ENCODE measurements around the gene PACS2.
"Not testable (repeated sequence)": the region's sequence is repeated elsewhere in the genome, so short reads cannot be mapped to it uniquely, and the experiment has no call there.

The PACS2 gene

DNA sequence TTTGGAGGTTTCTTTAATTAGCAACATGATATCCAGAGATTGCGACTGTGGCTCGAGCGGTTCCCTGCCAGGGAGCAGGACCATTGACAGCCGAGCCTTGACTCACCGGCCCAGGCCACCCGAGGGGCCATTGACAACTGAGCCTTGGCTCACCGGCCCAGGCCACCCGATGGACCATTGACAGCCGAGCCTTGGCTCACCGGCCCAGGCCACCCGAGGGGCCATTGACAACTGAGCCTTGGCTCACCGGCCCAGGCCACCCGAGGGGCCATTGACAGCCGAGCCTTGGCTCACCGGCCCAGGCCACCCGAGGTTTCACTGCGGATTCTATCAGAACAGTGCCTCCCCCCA is 13.1 kb downstream of the PACS2 start:
- Mint-ChIP-seq H3K4me1 (peaks cover 25 to 34% of the 10 kb centered on the region in 2 donors), H3K36me3 (peaks cover 9 to 11% of the 10 kb centered on the region in 2 donors)
- not testable (repeated sequence) for H3K27ac Mint-ChIP-seq; H3K27me3 Mint-ChIP-seq; ATAC-seq (replicated peaks); H3K9me3 Mint-ChIP-seq; H3K4me3 Mint-ChIP-seq; DNase-seq

DNA sequence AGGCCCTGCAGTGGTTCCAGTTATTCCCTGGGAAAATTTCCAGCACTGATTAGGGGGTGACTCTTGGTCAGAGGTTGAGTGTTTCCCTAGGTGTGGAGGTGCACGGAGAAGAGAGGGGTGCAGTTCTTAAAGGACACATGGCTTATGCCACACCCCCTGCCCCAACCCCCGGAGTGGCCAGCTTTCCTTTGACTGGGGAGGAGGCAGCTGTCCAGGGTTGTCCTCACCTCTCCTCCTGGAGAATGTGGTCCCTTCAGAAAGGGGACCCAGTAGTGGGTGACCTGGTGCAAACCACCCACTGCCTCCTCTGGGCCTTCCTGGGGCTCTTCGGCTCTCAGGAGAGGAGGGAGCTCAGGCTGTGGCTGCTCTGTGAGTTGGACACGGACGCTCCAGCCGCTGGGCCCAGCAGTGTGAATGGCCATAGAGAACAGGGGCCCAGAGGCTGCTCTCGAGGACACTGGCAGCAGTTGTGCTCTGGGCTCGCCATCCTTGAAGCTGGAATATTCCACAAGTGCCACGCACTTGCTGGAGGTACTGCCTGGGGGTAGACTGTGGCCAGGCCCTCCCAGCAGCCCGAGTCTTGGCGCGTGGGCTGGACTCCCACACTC is 13.6 kb downstream of the PACS2 start:
- no peak overlapping the region for H3K27ac Mint-ChIP-seq
- no peak for ATAC-seq (replicated peaks)
- H3K9me3 Mint-ChIP-seq, result no peaks in the 10 kb centered on the region
- no peaks in the 10 kb centered on the region for H3K27me3 Mint-ChIP-seq
- peaks cover 7 to 9% of the 10 kb centered on the region in 2 donors for H3K36me3 Mint-ChIP-seq
- peaks cover 28 to 39% of the 10 kb centered on the region in 2 donors for H3K4me1 Mint-ChIP-seq
- DNase-seq, result no peak
- no peak overlapping the region for H3K4me3 Mint-ChIP-seq

- peaks cover 5% of the 10 kb centered on the region in 2 donors for H3K36me3 Mint-ChIP-seq
- DNase-seq (no peak), ATAC-seq (replicated peaks) (no peak)
- peak overlapping the region; percentile 60 for H3K27ac Mint-ChIP-seq
- H3K4me3 Mint-ChIP-seq, result no peak overlapping the region
- peaks cover 24 to 39% of the 10 kb centered on the region in 2 donors for H3K4me1 Mint-ChIP-seq
- H3K27me3 Mint-ChIP-seq, result no peaks in the 10 kb centered on the region
- H3K9me3 Mint-ChIP-seq, result no peaks in the 10 kb centered on the region
Measured at GRCh38 chr14:105328678-105329390, 14.3 kb downstream of the PACS2 start.

DNA sequence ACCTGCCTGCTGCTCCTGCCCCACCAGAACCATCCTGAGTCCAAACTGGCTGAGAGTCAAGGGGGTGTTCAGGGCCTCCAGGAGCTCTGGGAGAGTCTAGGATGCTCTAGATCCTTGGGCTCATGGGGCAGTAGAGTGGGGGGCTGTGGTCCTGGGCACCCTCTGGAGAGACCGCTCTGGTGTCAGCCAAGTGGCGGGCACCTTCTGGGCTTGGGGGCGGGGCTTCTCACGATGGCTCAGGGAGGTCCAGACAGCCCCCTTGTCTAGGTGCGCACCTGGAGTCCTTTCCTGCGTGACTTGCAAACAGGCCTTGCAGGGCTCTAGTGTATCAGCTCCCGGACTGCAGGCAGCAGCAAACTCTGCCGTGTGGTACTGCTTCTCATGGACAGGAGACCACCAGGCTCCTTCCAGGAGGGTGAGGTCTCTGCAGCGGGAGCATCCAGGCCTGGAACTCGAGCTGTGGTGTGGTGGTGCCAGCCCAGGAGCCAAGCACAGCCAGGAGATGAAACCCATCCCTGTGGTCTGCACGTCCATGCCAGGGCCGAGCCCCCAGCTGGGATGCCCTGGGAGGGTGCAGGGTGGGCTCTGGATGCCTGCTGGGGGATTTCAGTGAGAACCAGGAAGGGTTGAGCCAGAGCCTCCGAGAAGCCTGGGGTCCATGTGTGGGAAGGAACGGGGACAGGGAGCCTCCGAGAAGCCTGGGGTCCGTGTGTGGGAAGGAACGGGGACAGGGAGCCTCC is 15.0 kb downstream of the PACS2 start:
- Mint-ChIP-seq H3K4me3 (no peak overlapping the region), H3K27me3 (no peaks in the 10 kb centered on the region), H3K9me3 (no peaks in the 10 kb centered on the region), H3K4me1 (peaks cover 26 to 39% of the 10 kb centered on the region in 2 donors), H3K27ac (peak overlapping the region; percentile 60), H3K36me3 (peaks cover 3 to 5% of the 10 kb centered on the region in 2 donors)
- no peak for ATAC-seq (replicated peaks)
- no peak for DNase-seq

DNA sequence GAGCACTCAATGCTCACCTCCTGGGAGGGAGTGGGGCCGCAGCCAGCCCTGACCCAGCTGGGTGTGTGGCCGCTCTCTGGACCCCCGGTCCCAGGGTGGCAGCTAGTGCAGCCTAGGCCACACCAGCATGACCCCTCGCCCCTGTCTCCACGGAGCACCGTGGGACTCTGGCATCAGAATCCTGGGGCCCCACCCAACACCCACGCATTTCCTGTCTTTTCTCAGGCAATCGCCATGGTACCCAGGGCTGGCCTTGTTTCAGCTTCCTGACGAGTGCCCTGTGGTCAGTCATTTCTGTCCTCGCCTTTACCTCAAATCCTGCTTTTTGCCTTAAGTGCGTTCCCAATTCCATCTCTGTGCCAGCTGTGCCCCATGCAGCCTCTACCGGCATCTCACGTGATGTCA is 15.9 kb downstream of the PACS2 start:
- Mint-ChIP-seq H3K4me1 (peaks cover 26 to 39% of the 10 kb centered on the region in 2 donors), H3K27me3 (no peaks in the 10 kb centered on the region), H3K36me3 (peaks cover 3 to 5% of the 10 kb centered on the region in 2 donors), H3K9me3 (no peaks in the 10 kb centered on the region), H3K27ac (no peak overlapping the region), H3K4me3 (no peak overlapping the region)
- ATAC-seq (replicated peaks) (no peak), DNase-seq (no peak)

DNA sequence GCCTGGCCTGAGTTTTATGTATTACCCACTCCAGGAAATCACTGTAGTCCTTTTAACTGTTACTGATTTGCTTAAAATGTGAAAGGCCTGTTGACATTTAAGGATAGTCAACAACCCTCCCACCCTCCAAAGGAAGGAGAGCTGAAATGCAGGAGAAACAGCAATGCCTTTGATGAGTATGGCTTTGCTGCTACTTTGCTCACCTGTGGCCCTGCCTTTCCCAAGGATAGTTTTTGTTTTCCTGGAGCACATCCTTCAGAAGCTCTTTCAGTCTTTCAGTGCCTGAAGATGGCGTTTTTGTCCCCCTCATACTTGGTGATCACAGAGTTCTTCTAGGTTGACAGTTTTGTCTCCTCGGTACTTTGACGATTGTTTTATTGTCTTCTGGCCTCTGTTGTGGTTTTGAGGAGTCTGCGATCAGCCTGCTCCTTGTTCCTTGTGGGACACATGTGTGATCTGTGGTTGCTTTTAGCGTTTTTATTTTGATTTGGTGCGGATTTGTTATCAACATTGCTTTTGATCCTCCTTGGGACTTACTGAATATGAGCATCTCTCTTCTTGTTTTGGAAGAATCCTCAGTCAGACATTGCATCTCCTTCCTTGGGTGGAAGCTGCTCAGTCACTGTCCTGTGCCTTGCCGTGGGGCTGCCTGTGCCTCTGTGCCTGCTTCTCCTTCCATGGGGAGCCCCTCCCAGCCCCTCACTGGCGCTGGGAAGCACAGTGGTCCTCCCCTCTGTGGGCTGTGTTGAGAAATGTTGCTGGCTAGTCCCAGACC is 17.2 kb downstream of the PACS2 start:
- ATAC-seq (replicated peaks) (no peak), DNase-seq (no peak)
- Mint-ChIP-seq H3K4me3 (no peak overlapping the region), H3K9me3 (no peaks in the 10 kb centered on the region), H3K4me1 (peaks cover 29 to 39% of the 10 kb centered on the region in 2 donors), H3K36me3 (peaks cover 10 to 11% of the 10 kb centered on the region in 2 donors), H3K27ac (no peak overlapping the region), H3K27me3 (no peaks in the 10 kb centered on the region)

DNA sequence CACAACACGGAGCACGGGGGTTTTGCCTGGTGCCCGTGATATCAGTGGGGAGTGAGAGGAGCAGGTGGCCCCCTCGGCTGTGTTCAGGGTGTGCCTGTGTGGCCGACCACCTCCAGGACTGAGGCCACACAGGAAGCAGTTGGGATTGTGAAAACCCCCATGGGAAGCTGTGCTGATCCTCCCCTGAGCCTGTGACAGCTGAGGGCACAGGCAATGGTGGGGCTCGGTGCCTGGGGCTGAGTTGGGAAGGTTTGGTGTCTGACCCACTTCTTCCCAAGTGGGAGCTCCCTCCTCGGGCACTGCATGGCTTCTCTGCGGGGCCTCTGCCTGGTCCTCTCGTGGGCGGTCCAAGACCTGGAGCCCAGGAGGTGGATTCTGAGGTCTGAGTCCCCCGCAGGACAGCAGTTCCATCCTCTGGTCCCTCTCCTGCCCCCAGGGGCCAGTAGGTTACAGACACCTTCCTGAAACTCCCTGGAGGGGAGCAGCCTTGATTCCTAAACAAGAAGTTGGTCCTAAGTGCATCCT is 17.9 kb downstream of the PACS2 start:
- H3K27me3 Mint-ChIP-seq, result no peaks in the 10 kb centered on the region
- DNase-seq (no peak), ATAC-seq (replicated peaks) (no peak)
- H3K36me3 Mint-ChIP-seq, result peaks cover 8 to 11% of the 10 kb centered on the region in 2 donors
- H3K4me1 Mint-ChIP-seq, result peaks cover 29 to 39% of the 10 kb centered on the region in 2 donors
- H3K4me3 Mint-ChIP-seq, result no peak overlapping the region
- H3K9me3 Mint-ChIP-seq, result no peaks in the 10 kb centered on the region
- H3K27ac Mint-ChIP-seq, result no peak overlapping the region

- H3K27me3 Mint-ChIP-seq, result no peaks in the 10 kb centered on the region
Measured at GRCh38 chr14:105333020-105333490, 18.5 kb downstream of the PACS2 start.

GRCh38 chr14:105333613-105334364 is 19.2 kb downstream of the PACS2 start:
- no peak overlapping the region for H3K4me3 Mint-ChIP-seq
- H3K36me3 Mint-ChIP-seq, result peaks cover 8 to 11% of the 10 kb centered on the region in 2 donors
- ATAC-seq (replicated peaks), result no peak
- no peak for DNase-seq
- H3K27me3 Mint-ChIP-seq, result no peaks in the 10 kb centered on the region
- H3K4me1 Mint-ChIP-seq, result peaks cover 31 to 41% of the 10 kb centered on the region in 2 donors
- H3K9me3 Mint-ChIP-seq, result no peaks in the 10 kb centered on the region
- no peak overlapping the region for H3K27ac Mint-ChIP-seq

More at GRCh38 chr14:105333020-105333490, 18.5 kb downstream of the PACS2 start:
- DNase-seq (no peak), ATAC-seq (replicated peaks) (no peak)
- H3K4me1 Mint-ChIP-seq, result peaks cover 29 to 39% of the 10 kb centered on the region in 2 donors
- H3K9me3 Mint-ChIP-seq, result no peaks in the 10 kb centered on the region
- peaks cover 8 to 11% of the 10 kb centered on the region in 2 donors for H3K36me3 Mint-ChIP-seq
- H3K27ac Mint-ChIP-seq, result no peak overlapping the region
- no peak overlapping the region for H3K4me3 Mint-ChIP-seq

- Mint-ChIP-seq H3K4me1 (peaks cover 31 to 36% of the 10 kb centered on the region in 2 donors), H3K27me3 (no peaks in the 10 kb centered on the region), H3K27ac (no peak overlapping the region), H3K36me3 (peaks cover 8 to 11% of the 10 kb centered on the region in 2 donors), H3K4me3 (no peak overlapping the region), H3K9me3 (no peaks in the 10 kb centered on the region)
- no peak for ATAC-seq (replicated peaks)
- no peak for DNase-seq
Measured at GRCh38 chr14:105334383-105335230, 20.1 kb downstream of the PACS2 start.

GRCh38 chr14:105335231-105335542 is 20.6 kb downstream of the PACS2 start:
- not testable (repeated sequence) for DNase-seq; ATAC-seq (replicated peaks); H3K27me3 Mint-ChIP-seq; H3K4me3 Mint-ChIP-seq; H3K27ac Mint-ChIP-seq; H3K9me3 Mint-ChIP-seq
- peaks cover 8 to 11% of the 10 kb centered on the region in 2 donors for H3K36me3 Mint-ChIP-seq
- H3K4me1 Mint-ChIP-seq, result peaks cover 31 to 38% of the 10 kb centered on the region in 2 donors

DNA sequence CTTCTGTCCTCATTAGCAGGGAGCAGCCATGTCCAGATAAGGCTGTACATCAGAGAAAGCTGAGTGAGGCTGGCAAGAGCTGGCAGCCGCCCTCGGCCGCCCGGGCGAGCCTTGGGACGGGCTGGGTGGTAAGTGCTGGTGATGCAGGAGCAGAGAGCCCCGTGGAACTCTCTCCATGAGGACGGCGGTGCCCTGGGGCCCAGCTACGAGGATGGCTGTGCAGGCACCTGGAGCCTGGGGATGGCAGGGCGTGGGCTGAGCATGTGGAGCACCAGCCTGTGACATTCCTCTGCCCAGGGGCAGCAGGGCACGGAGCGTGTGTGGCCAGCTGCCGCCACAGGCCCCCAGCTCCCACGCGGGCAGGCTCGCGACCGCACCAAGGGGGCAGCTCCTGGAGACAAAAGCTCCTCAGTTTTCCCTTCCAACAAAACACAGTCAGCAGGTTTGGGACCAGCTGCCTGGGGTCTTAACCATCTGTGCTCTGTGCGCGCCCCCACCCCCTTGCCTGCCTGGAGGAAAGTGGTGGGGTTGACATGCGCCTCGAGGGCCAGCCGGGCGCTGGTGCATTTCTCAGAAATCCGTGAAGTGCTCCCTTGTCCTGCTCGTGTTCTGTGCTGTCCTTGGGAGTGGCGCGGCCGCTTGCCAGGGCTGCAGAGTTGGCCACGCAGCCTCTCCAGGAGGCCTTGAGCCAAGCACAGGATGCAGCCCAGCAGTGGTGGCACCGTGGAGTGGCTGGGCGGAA is 21.4 kb downstream of the PACS2 start:
- Mint-ChIP-seq H3K36me3 (peaks cover 8 to 11% of the 10 kb centered on the region in 2 donors), H3K27ac (peak overlapping the region; percentile 71), H3K4me1 (peaks cover 35 to 39% of the 10 kb centered on the region in 2 donors), H3K27me3 (no peaks in the 10 kb centered on the region), H3K9me3 (no peaks in the 10 kb centered on the region), H3K4me3 (no peak overlapping the region)
- ATAC-seq (replicated peaks) (no peak), DNase-seq (no peak)
